Hepatocyte (in vitro differentiated cells): Measurements from ENCODE around the gene SLC40A1.

Source experiments
- EZH2 ChIP-seq: fragments of 200-600 bp; sonication (generic); IDR thresholded peaks from 2 replicates; pipeline ENCODE4 v1.6.1; 2016; ENCODE audit warnings: antibody characterized with exemption, mild to moderate bottlenecking, borderline replicate concordance
- EZH2phosphoT487 ChIP-seq: fragments of 200-600 bp; sonication (generic); IDR thresholded peaks from one replicate; pipeline ENCODE4 v1.6.1; 2018; ENCODE audit warnings: antibody characterized with exemption, mild to moderate bottlenecking, low read depth, moderate library complexity; ENCODE audit not compliant: unreplicated experiment, severe bottlenecking
- TF ChIP-seq, protein P1 (sequence below): fragments of 200-600 bp; sonication (generic); IDR thresholded peaks from 2 replicates; pipeline ENCODE4 v1.5.1; 2016; ENCODE audit warnings: antibody characterized with exemption, mild to moderate bottlenecking; ENCODE audit not compliant: poor library complexity

- TF ChIP-seq, protein P1, sequence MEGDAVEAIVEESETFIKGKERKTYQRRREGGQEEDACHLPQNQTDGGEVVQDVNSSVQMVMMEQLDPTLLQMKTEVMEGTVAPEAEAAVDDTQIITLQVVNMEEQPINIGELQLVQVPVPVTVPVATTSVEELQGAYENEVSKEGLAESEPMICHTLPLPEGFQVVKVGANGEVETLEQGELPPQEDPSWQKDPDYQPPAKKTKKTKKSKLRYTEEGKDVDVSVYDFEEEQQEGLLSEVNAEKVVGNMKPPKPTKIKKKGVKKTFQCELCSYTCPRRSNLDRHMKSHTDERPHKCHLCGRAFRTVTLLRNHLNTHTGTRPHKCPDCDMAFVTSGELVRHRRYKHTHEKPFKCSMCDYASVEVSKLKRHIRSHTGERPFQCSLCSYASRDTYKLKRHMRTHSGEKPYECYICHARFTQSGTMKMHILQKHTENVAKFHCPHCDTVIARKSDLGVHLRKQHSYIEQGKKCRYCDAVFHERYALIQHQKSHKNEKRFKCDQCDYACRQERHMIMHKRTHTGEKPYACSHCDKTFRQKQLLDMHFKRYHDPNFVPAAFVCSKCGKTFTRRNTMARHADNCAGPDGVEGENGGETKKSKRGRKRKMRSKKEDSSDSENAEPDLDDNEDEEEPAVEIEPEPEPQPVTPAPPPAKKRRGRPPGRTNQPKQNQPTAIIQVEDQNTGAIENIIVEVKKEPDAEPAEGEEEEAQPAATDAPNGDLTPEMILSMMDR, result no peak
- no peak for TF ChIP-seq EZH2phosphoT487
- no peak for TF ChIP-seq EZH2
Observed at GRCh38 chr2:189583227-189584198, 2.9 kb upstream of the SLC40A1 start.
